GM18858 (cell line): ENCODE measurements around the gene MAGI3.
A peak's percentile ranks its signal among the peaks of the same experiment; 100 is the strongest.

Experiments
- ATAC-seq: cut with Tn5 transposase; IDR thresholded peaks from one replicate; pipeline ENCODE4 v1.9.1; 2021; ENCODE audit not compliant: unreplicated experiment

The MAGI3 gene

GRCh38 chr1:113389953-113390834, at the start of gene MAGI3:
Gene MAGI3 (plus strand): TSS chr1:113390515. CDS start chr1:113391034, 519 bp downstream.
- peak; percentile 99 for ATAC-seq

- ATAC-seq, result no peak
These were observed 36.7 kb upstream of the MAGI3 start for GRCh38 chr1:113353580-113353979.

GRCh38 chr1:113363935-113364334, 26.4 kb upstream of the MAGI3 start:
- ATAC-seq, result no peak

- no peak for ATAC-seq
These were observed 21.3 kb upstream of the MAGI3 start for GRCh38 chr1:113369040-113369439.

- no peak for ATAC-seq
These were observed 20.6 kb upstream of the MAGI3 start for GRCh38 chr1:113369699-113370098.

- ATAC-seq, result no peak
These were observed 19.4 kb upstream of the MAGI3 start for GRCh38 chr1:113370868-113371267.

- ATAC-seq, result no peak
These were observed 17.8 kb upstream of the MAGI3 start for GRCh38 chr1:113372546-113372945.

GRCh38 chr1:113373644-113374043, 16.7 kb upstream of the MAGI3 start:
- ATAC-seq, result no peak

- ATAC-seq, result no peak
These were observed 14.4 kb upstream of the MAGI3 start for GRCh38 chr1:113375878-113376277.

- ATAC-seq, result no peak
These were observed 10.2 kb upstream of the MAGI3 start for GRCh38 chr1:113380075-113380474.

- ATAC-seq, result no peak
These were observed 2.2 kb upstream of the MAGI3 start for GRCh38 chr1:113388017-113388620.

- no peak for ATAC-seq
These were observed 1.5 kb upstream of the MAGI3 start for GRCh38 chr1:113388621-113389358.

- ATAC-seq, result no peak
These were observed 859 bp upstream of the MAGI3 start for GRCh38 chr1:113389359-113389952.

- no peak for ATAC-seq
These were observed 745 bp downstream of the MAGI3 start for GRCh38 chr1:113390871-113391648.

GRCh38 chr1:113391649-113392271, 1.4 kb downstream of the MAGI3 start:
- no peak for ATAC-seq

GRCh38 chr1:113392541-113393128, 2.3 kb downstream of the MAGI3 start:
- ATAC-seq, result no peak

GRCh38 chr1:113394043-113394862, 3.9 kb downstream of the MAGI3 start:
- ATAC-seq, result no peak

- ATAC-seq, result no peak
These were observed 4.5 kb downstream of the MAGI3 start for GRCh38 chr1:113394863-113395259.

- no peak for ATAC-seq
These were observed 5.8 kb downstream of the MAGI3 start for GRCh38 chr1:113396102-113396501.
